Measurements from ENCODE around the gene MRAP. TPM values are rescaled to one million over a fixed set of nuclear protein-coding genes. Genes with fewer than 3 reads are reported as not detected.

The MRAP gene
- polyA plus RNA-seq, 5 donors = 0.21 to 0.34 TPM; not detected in 3

GRCh38 chr21:32348604-32349332, 50.1 kb downstream of the MRAP start:
- DNase-seq = peak; percentile 20 to 23

GRCh38 chr21:32349333-32349944, 50.8 kb downstream of the MRAP start:
- DNase-seq = no peak

- no peak for DNase-seq
Observed at GRCh38 chr21:32350211-32350980, 51.7 kb downstream of the MRAP start.

GRCh38 chr21:32350981-32351380, 52.3 kb downstream of the MRAP start:
- no peak for DNase-seq

- DNase-seq = no peak
Observed at GRCh38 chr21:32351428-32351827, 52.8 kb downstream of the MRAP start.

GRCh38 chr21:32352526-32352925, 53.9 kb downstream of the MRAP start:
- DNase-seq = no peak

GRCh38 chr21:32353002-32353711, 54.5 kb downstream of the MRAP start:
- no peak for DNase-seq

GRCh38 chr21:32356874-32357395, 58.3 kb downstream of the MRAP start:
- DNase-seq = no peak

GRCh38 chr21:32359719-32360260, 61.1 kb downstream of the MRAP start:
- DNase-seq = no peak

GRCh38 chr21:32360401-32360975, 61.8 kb downstream of the MRAP start:
- no peak for DNase-seq

Other genes with a start within 250 kb of the MRAP start
- gene MIS18A, start 19.8 kb upstream of the MRAP start, polyA plus RNA-seq (ENCODE audit: insufficient read depth in 1 of 5, insufficient read length in 5 of 5, low replicate concordance in 1 of 5) = 10 to 100 TPM; 16.6 to 27.2 (median 18.6) TPM
- 10 to 100 TPM; 10.0 to 15.3 (median 13.2) TPM for gene URB1, start 94.2 kb downstream of the MRAP start, polyA plus RNA-seq (ENCODE audit: insufficient read depth in 1 of 5, insufficient read length in 5 of 5, low replicate concordance in 1 of 5)
- gene EVA1C, start 113.9 kb downstream of the MRAP start, polyA plus RNA-seq (ENCODE audit: insufficient read depth in 1 of 5, insufficient read length in 5 of 5, low replicate concordance in 1 of 5) = 1 to 10 TPM; 3.2 to 7.3 (median 5.2) TPM

Measured in right lung (tissue), 5 donors.